A673 (cell line): Measurements from ENCODE around the gene PRR23A. TPM values are rescaled to one million over a fixed set of nuclear protein-coding genes. Genes with fewer than 3 reads are reported as not detected.

ENCODE experiments used
- BruUV-seq: library from RNA; stranded (reverse); fragments of 400-500 nt; replicated peaks from 2 replicates; lab custom pipeline; 2021; lab: Mats Ljungman, UMichigan
- CTCF ChIA-PET: fragments of 300-600 bp; sonication (Branson Sonifier 250); formaldehyde crosslinking; loops from one replicate; lab custom pipeline; 2022; ENCODE audit warnings: antibody characterized with exemption; lab: Charles Lee
- POLR2A ChIA-PET: fragments of 300-600 bp; sonication (Branson Sonifier 250); formaldehyde crosslinking; loops from one replicate; lab custom pipeline; 2022; ENCODE audit warnings: antibody characterized with exemption; ENCODE audit not compliant: low non-redundant PET; lab: Charles Lee
- DNase-seq: peaks from one replicate; pipeline ENCODE4 v3.0.0-alpha.2; 2015; ENCODE audit warnings: low spot score
- H3K27ac ChIP-seq: fragments of 200-600 bp; sonication (generic); 2 replicates; pipeline ENCODE4 v1.5.1; 2016; ENCODE audit warnings: mixed run types, low read depth, mild to moderate bottlenecking, mixed read lengths, antibody characterized with exemption, low read length; ENCODE audit not compliant: poor library complexity, severe bottlenecking
- H3K27me3 ChIP-seq: fragments of 200-600 bp; sonication (generic); replicated peaks from 2 replicates; pipeline ENCODE4 v1.6.1; 2017; ENCODE audit warnings: mixed run types, low read depth, mild to moderate bottlenecking, mixed read lengths, antibody characterized with exemption, low read length; ENCODE audit not compliant: insufficient read depth, poor library complexity
- H3K36me3 ChIP-seq: fragments of 200-600 bp; sonication (generic); 2 replicates; pipeline ENCODE4 v1.6.1; 2016; ENCODE audit warnings: mixed run types, mild to moderate bottlenecking, mixed read lengths, antibody characterized with exemption, low read length; ENCODE audit not compliant: insufficient read depth, poor library complexity, severe bottlenecking
- H3K4me1 ChIP-seq: fragments of 200-600 bp; sonication (generic); 2 replicates; pipeline ENCODE4 v1.6.1; 2017; ENCODE audit warnings: mixed run types, mild to moderate bottlenecking, mixed read lengths, antibody characterized with exemption, low read length; ENCODE audit not compliant: insufficient read depth, poor library complexity, severe bottlenecking
- H3K4me3 ChIP-seq: fragments of 200-600 bp; sonication (generic); 2 replicates; pipeline ENCODE4 v1.5.1; 2016; ENCODE audit warnings: low read depth, mixed run types, mild to moderate bottlenecking, mixed read lengths, low read length; ENCODE audit not compliant: poor library complexity, severe bottlenecking
- H3K9me3 ChIP-seq: fragments of 200-600 bp; sonication (generic); 2 replicates; pipeline ENCODE4 v1.6.1; 2016; ENCODE audit warnings: mixed run types, low read depth, mild to moderate bottlenecking, mixed read lengths, antibody characterized with exemption, low read length; ENCODE audit not compliant: poor library complexity, severe bottlenecking
- EZH2 ChIP-seq: fragments of 200-600 bp; sonication (generic); IDR thresholded peaks from 2 replicates; pipeline ENCODE4 v1.6.1; 2017; ENCODE audit warnings: borderline replicate concordance, low read depth, mild to moderate bottlenecking, mixed read lengths, antibody characterized with exemption, low read length; ENCODE audit not compliant: poor library complexity, severe bottlenecking
- intact Hi-C: fragments of 100-400 bp; cut with micrococcal nuclease; formaldehyde crosslinking; loops from one replicate; pipeline ENCODE4 v1.10.0; 2022; ENCODE audit not compliant: unreplicated experiment
- total RNA-seq: library from RNA; stranded (reverse); gene quantifications from 2 replicates; pipeline ENCODE4 v1.2.3, GENCODE V29; 2021
- TF ChIP-seq, protein P1 (sequence below): fragments of 300-800, 200-600 bp; sonication (generic); conservative IDR thresholded peaks from 2 replicates; pipeline ENCODE4 v1.5.1; 2017; ENCODE audit warnings: low read depth, mild to moderate bottlenecking, antibody characterized with exemption, low read length, moderate library complexity, mixed read lengths

The PRR23A gene
- total RNA-seq, 1 experiment from 2014 or later: not detected

- Histone ChIP-seq H3K36me3 (no peaks in the 10 kb centered on the region), H3K4me3 (no peak overlapping the region), H3K27me3 (no peaks in the 10 kb centered on the region), H3K27ac (no peak overlapping the region), H3K9me3 (no peaks in the 10 kb centered on the region), H3K4me1 (no peaks in the 10 kb centered on the region)
- CTCF ChIA-PET: no interaction called here
- intact Hi-C loops: no loop called here
- POLR2A ChIA-PET: no interaction called here
- DNase-seq: no peak
- BruUV-seq: no TSS peak
- TF ChIP-seq, protein P1, sequence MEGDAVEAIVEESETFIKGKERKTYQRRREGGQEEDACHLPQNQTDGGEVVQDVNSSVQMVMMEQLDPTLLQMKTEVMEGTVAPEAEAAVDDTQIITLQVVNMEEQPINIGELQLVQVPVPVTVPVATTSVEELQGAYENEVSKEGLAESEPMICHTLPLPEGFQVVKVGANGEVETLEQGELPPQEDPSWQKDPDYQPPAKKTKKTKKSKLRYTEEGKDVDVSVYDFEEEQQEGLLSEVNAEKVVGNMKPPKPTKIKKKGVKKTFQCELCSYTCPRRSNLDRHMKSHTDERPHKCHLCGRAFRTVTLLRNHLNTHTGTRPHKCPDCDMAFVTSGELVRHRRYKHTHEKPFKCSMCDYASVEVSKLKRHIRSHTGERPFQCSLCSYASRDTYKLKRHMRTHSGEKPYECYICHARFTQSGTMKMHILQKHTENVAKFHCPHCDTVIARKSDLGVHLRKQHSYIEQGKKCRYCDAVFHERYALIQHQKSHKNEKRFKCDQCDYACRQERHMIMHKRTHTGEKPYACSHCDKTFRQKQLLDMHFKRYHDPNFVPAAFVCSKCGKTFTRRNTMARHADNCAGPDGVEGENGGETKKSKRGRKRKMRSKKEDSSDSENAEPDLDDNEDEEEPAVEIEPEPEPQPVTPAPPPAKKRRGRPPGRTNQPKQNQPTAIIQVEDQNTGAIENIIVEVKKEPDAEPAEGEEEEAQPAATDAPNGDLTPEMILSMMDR: no peak
- TF ChIP-seq EZH2: no peak
Measured at GRCh38 chr3:138976047-138976446, 30.0 kb downstream of the PRR23A start.

DNA sequence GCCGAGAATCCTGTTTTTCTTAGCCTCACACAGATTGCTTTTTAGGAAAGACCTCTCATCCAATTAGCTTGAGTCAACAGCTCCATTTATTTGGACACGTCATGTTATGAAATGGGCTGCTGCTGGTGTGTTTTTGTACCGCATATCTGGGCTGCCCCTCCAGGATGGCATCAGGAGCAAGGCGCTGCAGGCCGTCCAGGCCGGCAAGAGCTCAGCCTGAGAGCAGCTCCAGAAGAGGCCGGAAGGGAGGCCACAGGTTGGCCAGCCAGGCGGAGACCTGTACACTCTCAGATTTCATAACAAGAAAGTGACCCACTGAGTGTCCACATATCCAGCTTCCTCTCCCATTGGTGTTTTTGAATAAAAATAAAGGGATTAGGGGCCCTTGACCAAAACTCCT is 30.7 kb downstream of the PRR23A start:
- DNase-seq: no peak
- ChIA-PET POLR2A (no interaction called here), CTCF (no interaction called here)
- Histone ChIP-seq H3K4me1 (no peaks in the 10 kb centered on the region), H3K9me3 (no peaks in the 10 kb centered on the region), H3K27me3 (no peaks in the 10 kb centered on the region), H3K4me3 (no peak overlapping the region), H3K36me3 (no peaks in the 10 kb centered on the region), H3K27ac (no peak overlapping the region)
- no peak for TF ChIP-seq EZH2
- TF ChIP-seq, protein P1: no peak
- intact Hi-C loops: no loop called here
- BruUV-seq: no TSS peak

DNA sequence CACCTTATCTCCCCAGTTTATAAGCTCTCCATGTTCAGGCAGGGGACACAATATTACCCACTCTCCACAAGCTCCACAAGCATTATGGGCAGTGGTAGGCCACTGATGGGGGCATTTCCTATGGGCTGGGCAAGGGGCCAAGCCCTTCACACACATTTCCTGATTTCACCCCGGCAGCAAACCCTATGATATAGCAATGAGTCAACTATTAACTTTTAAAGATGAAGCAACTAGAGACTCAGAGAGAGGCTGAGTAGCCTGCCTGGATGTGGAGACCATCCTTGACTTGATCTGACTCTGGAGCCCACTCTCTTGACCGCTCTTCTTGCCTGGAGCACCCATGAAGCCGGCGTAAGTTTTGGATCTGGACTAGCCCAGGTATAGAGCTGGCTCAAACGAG is 31.6 kb downstream of the PRR23A start:
- Histone ChIP-seq H3K4me1 (no peaks in the 10 kb centered on the region), H3K27ac (no peak overlapping the region), H3K27me3 (no peaks in the 10 kb centered on the region), H3K9me3 (no peaks in the 10 kb centered on the region), H3K4me3 (no peak overlapping the region), H3K36me3 (no peaks in the 10 kb centered on the region)
- CTCF ChIA-PET: no interaction called here
- POLR2A ChIA-PET: no interaction called here
- BruUV-seq: no TSS peak
- intact Hi-C loops: no loop called here
- no peak for DNase-seq
- TF ChIP-seq, protein P1: no peak
- no peak for TF ChIP-seq EZH2
